ENCODE data around the gene MAP4K2. TPM values are rescaled to one million over a fixed set of nuclear protein-coding genes. Genes with fewer than 3 reads are reported as not detected.
"Not testable (repeated sequence)": the region's sequence is repeated elsewhere in the genome, so short reads cannot be mapped to it uniquely, and the experiment has no call there.

Gene MAP4K2
- total RNA-seq, 1 experiment from 2014 or later, result 34.3 TPM

DNA sequence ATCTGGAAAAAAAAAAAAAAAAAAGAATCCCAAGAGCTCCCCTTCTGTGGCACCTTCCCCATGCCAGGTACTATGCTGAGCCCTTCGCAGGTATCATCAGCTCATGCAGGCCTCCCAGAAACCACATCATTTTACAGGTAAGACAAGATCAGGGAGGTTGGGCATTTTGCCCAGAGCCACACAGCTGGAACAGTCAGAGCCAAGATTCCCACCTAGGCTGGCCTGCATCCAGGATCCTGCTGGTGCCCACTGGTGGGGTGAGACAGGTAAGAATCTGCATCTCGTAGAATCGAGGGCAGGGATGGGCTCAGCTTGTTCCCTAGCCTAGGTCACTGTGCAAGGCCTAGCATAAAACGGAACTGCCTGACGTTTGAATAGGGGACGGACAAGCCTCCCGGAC is 23.0 kb upstream of the MAP4K2 start:
- Histone ChIP-seq H3K9me2 (ENCODE audit: insufficient read depth) (no peaks in the 10 kb centered on the region), H3K4me3 (no peak overlapping the region), H4K20me1 (ENCODE audit: insufficient read depth) (no peaks in the 10 kb centered on the region), H3K4me2 (no peak overlapping the region), H3K9me3 (ENCODE audit: insufficient read depth, low read depth) (no peaks in the 10 kb centered on the region), H3F3A (ENCODE audit: insufficient read depth, low read depth) (peaks cover 1% of the 10 kb centered on the region; the same call in 1 of the 2 replicates), H3K79me2 (ENCODE audit: low read depth) (no peaks in the 10 kb centered on the region), H3K36me3 (ENCODE audit: low read depth) (0 out of 2 replicates have a peak, but pooled peaks cover 5% of the 10 kb centered on the region), H3K27me3 (ENCODE audit: insufficient read depth, low read depth) (no peaks in the 10 kb centered on the region), H3K27ac (no peak overlapping the region), H2AFZ (no peak overlapping the region), H3K4me1 (replicated peaks; ENCODE audit: insufficient read depth) (no peaks in the 10 kb centered on the region)
- ChIA-PET POLR2A (ENCODE audit: unreplicated experiment) (interaction anchor here (0.6 kb wide), 1 partner anchor 795 kb away, joined by 5 read pairs; no protein-coding TSS in a partner anchor), CTCF (interaction anchor here (0.8 kb wide), 1 partner anchor 22 kb away, joined by 3 read pairs; no protein-coding TSS in a partner anchor)
- TF ChIP-seq EZH2 (IDR thresholded peaks at IDR 0.05; ENCODE audit: low read depth), result no peak
- TF ChIP-seq, protein P1, sequence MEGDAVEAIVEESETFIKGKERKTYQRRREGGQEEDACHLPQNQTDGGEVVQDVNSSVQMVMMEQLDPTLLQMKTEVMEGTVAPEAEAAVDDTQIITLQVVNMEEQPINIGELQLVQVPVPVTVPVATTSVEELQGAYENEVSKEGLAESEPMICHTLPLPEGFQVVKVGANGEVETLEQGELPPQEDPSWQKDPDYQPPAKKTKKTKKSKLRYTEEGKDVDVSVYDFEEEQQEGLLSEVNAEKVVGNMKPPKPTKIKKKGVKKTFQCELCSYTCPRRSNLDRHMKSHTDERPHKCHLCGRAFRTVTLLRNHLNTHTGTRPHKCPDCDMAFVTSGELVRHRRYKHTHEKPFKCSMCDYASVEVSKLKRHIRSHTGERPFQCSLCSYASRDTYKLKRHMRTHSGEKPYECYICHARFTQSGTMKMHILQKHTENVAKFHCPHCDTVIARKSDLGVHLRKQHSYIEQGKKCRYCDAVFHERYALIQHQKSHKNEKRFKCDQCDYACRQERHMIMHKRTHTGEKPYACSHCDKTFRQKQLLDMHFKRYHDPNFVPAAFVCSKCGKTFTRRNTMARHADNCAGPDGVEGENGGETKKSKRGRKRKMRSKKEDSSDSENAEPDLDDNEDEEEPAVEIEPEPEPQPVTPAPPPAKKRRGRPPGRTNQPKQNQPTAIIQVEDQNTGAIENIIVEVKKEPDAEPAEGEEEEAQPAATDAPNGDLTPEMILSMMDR (conservative IDR thresholded peaks at IDR 0.05), result no peak
- intact Hi-C loops (cut with micrococcal nuclease; ENCODE audit: unreplicated experiment), result no loop called here
- no peak for DNase-seq
- BruUV-seq (replicated peaks), result no TSS peak

DNA sequence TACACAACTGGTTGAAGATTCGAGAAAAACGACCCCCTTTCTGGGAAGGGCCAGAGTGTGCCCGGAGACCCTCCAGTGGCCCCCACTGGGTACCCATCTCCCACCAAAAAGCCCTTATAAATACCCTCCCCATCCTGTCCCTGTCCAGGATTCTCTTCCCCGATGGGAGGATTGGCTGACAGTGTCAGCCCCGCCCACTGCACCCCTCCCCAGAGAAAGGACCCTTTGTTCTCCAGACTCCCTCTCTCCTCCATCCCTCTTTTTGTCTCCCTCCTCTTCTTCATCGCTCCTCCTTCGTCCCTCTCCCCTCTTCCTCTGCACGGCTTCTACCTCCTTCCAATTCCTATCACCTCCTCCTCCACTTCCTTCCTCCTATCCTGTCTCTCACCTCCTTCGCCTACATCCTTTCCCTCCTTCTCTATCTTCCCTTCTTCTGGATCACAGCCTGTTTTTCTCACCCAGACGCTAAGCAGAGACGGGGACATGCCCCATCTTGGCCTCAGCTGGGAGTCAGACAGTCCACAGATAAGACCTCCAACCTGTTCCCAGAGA is 20.6 kb upstream of the MAP4K2 start:
- no peak for TF ChIP-seq EZH2 (IDR thresholded peaks at IDR 0.05; ENCODE audit: low read depth)
- TF ChIP-seq, protein P1 (conservative IDR thresholded peaks at IDR 0.05), result no peak
- DNase-seq, result no peak
- no peaks in the 10 kb centered on the region for H4K20me1 ChIP-seq (ENCODE audit: insufficient read depth)
- BruUV-seq (replicated peaks), result no TSS peak
- no peak overlapping the region for H3K4me3 ChIP-seq
- H3K9me3 ChIP-seq (ENCODE audit: insufficient read depth, low read depth), result no peaks in the 10 kb centered on the region
- H3K27me3 ChIP-seq (ENCODE audit: insufficient read depth, low read depth), result no peaks in the 10 kb centered on the region
- no peaks in the 10 kb centered on the region for H3K4me1 ChIP-seq (replicated peaks; ENCODE audit: insufficient read depth)
- no peaks in the 10 kb centered on the region for H3K36me3 ChIP-seq (ENCODE audit: low read depth)
- CTCF ChIA-PET, result no interaction called here
- intact Hi-C loops (cut with micrococcal nuclease; ENCODE audit: unreplicated experiment), result no loop called here
- POLR2A ChIA-PET (ENCODE audit: unreplicated experiment), result no interaction called here
- no peaks in the 10 kb centered on the region for H3K79me2 ChIP-seq (ENCODE audit: low read depth)
- H3F3A ChIP-seq (ENCODE audit: insufficient read depth, low read depth), result peaks cover 3% of the 10 kb centered on the region; the same call in 1 of the 2 replicates
- H3K9me2 ChIP-seq (ENCODE audit: insufficient read depth), result no peaks in the 10 kb centered on the region
- no peak overlapping the region for H3K27ac ChIP-seq
- no peak overlapping the region for H2AFZ ChIP-seq
- no peak overlapping the region for H3K4me2 ChIP-seq

DNA sequence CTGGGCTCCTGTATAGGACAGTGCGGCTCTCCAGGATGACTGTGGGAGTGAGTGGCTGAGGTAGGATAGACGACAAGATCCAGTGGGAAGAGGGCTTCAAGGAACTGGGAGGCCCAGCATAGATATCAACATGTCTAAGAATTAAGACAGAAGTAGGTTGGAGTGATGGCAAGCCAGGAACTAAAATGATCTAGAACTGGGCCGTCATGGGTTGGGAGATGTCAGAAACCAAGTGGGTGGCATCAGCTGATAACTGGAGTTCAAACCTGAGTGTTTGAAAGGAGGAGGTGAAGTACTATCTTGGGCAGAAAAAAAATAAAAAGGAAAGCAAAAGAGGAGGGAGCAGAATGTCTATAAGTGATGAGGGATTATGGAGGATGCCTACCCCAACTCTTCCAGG is 14.5 kb upstream of the MAP4K2 start:
- Histone ChIP-seq H3K4me2 (no peak overlapping the region), H4K20me1 (ENCODE audit: insufficient read depth) (no peaks in the 10 kb centered on the region), H3K27me3 (ENCODE audit: insufficient read depth, low read depth) (no peaks in the 10 kb centered on the region), H3K4me1 (replicated peaks; ENCODE audit: insufficient read depth) (no peaks in the 10 kb centered on the region), H3K79me2 (ENCODE audit: low read depth) (no peaks in the 10 kb centered on the region), H3K36me3 (ENCODE audit: low read depth) (no peaks in the 10 kb centered on the region), H3K9me2 (ENCODE audit: insufficient read depth) (no peaks in the 10 kb centered on the region), H3F3A (ENCODE audit: insufficient read depth, low read depth) (peaks cover 3% of the 10 kb centered on the region; the same call in 1 of the 2 replicates), H3K9me3 (ENCODE audit: insufficient read depth, low read depth) (no peaks in the 10 kb centered on the region), H2AFZ (no peak overlapping the region), H3K4me3 (no peak overlapping the region), H3K27ac (no peak overlapping the region)
- ChIA-PET POLR2A (ENCODE audit: unreplicated experiment) (interaction anchor here (0.7 kb wide), 1 partner anchor 25 kb away, joined by 5 read pairs; no protein-coding TSS in a partner anchor), CTCF (no interaction called here)
- no peak for TF ChIP-seq EZH2 (IDR thresholded peaks at IDR 0.05; ENCODE audit: low read depth)
- TF ChIP-seq, protein P1 (conservative IDR thresholded peaks at IDR 0.05), result no peak
- DNase-seq, result no peak
- intact Hi-C loops (cut with micrococcal nuclease; ENCODE audit: unreplicated experiment), result no loop called here
- BruUV-seq (replicated peaks), result no TSS peak

DNA sequence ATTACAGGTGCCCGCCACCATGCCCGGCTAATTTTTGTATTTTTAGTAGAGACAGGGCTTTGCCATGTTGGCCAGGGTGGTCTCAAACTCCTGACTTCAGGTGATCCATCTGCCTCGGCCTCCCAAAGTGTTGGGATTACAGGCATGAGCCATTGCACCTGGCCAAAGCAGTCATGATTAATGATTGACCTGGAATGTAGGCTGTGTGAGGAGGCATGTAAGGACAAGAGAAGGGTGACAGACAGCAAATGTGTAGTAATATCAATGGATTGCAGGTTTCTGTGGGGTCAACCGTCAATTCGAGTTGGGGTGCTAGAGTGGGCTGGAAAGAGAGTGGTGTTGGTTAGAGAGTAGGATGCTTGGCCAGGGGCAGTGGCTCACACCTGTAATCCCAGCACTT is 12.4 kb upstream of the MAP4K2 start:
- H3K79me2 ChIP-seq (ENCODE audit: low read depth); H2AFZ ChIP-seq; H3K4me3 ChIP-seq; BruUV-seq (replicated peaks); DNase-seq; H3F3A ChIP-seq (ENCODE audit: insufficient read depth, low read depth); H3K4me1 ChIP-seq (replicated peaks; ENCODE audit: insufficient read depth); H3K4me2 ChIP-seq; H3K27ac ChIP-seq; H3K27me3 ChIP-seq (ENCODE audit: insufficient read depth, low read depth); intact Hi-C loops (cut with micrococcal nuclease; ENCODE audit: unreplicated experiment); H3K9me3 ChIP-seq (ENCODE audit: insufficient read depth, low read depth); H4K20me1 ChIP-seq (ENCODE audit: insufficient read depth); H3K9me2 ChIP-seq (ENCODE audit: insufficient read depth); H3K36me3 ChIP-seq (ENCODE audit: low read depth): not testable (repeated sequence)
- ChIA-PET POLR2A (ENCODE audit: unreplicated experiment) (interaction anchor here (0.6 to 0.7 kb wide), 2 partner anchors 61 to 309 kb away, joined by 3 to 4 read pairs; no protein-coding TSS in a partner anchor), CTCF (interaction anchor here (0.7 kb wide), 1 partner anchor 127 kb away, joined by 5 read pairs; no protein-coding TSS in a partner anchor)
